Epithelial cell of esophagus (primary cell): ENCODE results near the gene FECH.

Source experiments
- DNase-seq: peaks from one replicate; pipeline ENCODE4 v3.0.0; 2010; ENCODE audit warnings: low read depth
- H3K4me3 ChIP-seq: 2 replicates; pipeline ENCODE4 v1.5.1; 2011; ENCODE audit warnings: mild to moderate bottlenecking, low read length, control low read depth
- TF ChIP-seq, protein P1 (sequence below): IDR thresholded peaks from 2 replicates; pipeline ENCODE4 v1.5.1; 2011; ENCODE audit warnings: low read depth, mild to moderate bottlenecking, low read length, control low read depth, inconsistent platforms; ENCODE audit not compliant: insufficient read depth; ENCODE audit errors: missing control alignments

The FECH gene

DNA sequence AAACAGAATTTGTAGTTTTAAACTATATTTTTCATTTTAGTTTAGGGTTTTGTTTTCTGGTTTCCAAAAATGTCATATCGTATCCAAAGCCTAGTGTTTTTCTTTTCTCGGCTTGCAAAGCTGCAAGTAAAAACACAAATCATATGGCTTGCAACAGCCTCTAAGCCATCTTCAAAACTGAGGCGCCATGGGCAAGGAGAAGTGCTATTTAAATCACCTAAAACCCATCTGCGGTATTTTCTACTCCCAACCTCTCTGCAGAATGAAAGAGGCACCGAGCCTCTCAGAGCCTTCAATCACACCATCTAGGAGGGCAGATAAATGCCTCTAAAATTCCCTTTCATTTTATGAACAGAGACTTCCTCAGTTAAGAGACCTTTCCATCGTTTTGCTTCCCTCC is 25.2 kb downstream of the FECH start:
- no peak for DNase-seq
- TF ChIP-seq, protein P1, sequence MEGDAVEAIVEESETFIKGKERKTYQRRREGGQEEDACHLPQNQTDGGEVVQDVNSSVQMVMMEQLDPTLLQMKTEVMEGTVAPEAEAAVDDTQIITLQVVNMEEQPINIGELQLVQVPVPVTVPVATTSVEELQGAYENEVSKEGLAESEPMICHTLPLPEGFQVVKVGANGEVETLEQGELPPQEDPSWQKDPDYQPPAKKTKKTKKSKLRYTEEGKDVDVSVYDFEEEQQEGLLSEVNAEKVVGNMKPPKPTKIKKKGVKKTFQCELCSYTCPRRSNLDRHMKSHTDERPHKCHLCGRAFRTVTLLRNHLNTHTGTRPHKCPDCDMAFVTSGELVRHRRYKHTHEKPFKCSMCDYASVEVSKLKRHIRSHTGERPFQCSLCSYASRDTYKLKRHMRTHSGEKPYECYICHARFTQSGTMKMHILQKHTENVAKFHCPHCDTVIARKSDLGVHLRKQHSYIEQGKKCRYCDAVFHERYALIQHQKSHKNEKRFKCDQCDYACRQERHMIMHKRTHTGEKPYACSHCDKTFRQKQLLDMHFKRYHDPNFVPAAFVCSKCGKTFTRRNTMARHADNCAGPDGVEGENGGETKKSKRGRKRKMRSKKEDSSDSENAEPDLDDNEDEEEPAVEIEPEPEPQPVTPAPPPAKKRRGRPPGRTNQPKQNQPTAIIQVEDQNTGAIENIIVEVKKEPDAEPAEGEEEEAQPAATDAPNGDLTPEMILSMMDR = no peak
- H3K4me3 ChIP-seq = no peak overlapping the region

DNA sequence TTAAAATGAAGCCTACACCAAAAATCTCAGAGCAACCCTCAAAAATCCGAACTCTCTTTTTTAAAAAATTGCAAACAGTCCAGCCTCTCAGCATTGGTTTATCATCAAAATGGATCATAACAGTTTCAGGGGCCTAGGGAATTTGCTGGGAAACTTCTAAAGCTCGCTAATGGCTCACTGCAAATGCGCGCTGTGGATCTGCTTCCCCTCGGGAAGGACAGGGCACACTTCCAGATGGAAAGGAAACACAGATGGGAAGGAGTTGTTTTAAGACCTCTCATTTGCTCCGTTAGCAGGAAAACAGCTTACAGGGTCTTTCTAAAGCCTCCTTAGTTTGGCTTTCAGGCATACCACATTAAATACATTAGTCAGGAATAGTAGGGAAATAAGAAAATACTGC is 27.2 kb downstream of the FECH start:
- no peak for DNase-seq
- TF ChIP-seq, protein P1 = no peak
- no peak overlapping the region for H3K4me3 ChIP-seq

DNA sequence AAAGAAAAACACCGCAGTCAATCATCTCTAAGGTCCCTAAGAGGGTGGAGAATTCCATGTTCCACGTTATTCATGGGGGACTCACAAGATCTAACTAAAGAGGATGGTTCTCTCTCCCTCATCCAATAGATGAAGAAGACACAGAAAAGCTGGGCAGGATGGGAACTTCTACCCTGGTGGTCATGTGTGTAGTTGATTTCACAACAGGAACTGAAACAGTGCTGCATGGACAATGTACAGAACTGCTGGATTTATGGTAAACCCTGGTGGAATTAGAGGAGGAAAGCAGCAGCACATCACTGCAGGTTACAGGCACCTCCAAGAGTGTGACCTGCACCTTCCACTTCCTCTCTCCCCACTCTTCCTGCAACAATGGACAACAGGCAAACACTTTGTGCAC is 31.4 kb downstream of the FECH start:
- TF ChIP-seq, protein P1 = no peak
- DNase-seq = no peak
- H3K4me3 ChIP-seq = no peak overlapping the region

DNA sequence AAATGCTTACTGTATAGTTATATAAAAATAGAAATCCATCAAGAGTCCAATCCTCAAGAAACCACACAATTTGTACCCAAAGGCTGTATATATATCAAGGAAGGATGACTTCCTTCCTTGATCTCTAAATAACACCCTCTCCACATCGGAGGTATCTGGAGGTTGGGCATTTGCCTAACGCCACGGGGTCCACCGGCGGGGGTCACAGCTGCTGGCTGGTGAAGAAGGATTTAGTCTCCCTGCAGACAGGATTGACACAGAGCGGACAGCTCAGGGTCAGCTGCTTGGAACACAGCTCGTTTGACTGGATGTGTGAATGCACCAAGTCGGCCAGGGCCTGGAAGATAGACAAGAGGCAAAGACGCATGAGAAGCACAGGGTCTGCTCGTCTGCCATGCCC is 36.0 kb downstream of the FECH start:
- DNase-seq = no peak
- TF ChIP-seq, protein P1 = no peak
- H3K4me3 ChIP-seq = no peak overlapping the region

DNA sequence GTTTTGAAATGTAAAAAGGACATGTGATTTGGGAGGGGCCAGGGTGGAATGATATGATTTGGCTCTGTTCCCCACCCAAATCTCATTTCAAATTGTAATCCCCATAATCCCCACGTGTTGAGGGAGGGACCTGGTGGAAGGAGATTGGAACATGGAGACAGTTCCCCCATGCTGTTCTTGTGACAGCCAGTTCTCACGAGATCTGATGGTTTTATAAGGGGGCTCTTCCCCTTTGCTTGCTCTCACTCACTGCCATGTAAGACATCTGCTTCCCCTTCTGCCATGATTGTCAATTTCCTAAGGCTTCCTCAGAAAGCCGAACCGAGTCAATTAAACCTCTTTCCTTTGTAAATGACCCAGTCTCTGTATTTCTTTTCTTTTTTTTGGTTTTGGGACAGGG is 39.2 kb downstream of the FECH start:
- TF ChIP-seq, protein P1 = no peak
- H3K4me3 ChIP-seq = no peak overlapping the region
- no peak for DNase-seq

DNA sequence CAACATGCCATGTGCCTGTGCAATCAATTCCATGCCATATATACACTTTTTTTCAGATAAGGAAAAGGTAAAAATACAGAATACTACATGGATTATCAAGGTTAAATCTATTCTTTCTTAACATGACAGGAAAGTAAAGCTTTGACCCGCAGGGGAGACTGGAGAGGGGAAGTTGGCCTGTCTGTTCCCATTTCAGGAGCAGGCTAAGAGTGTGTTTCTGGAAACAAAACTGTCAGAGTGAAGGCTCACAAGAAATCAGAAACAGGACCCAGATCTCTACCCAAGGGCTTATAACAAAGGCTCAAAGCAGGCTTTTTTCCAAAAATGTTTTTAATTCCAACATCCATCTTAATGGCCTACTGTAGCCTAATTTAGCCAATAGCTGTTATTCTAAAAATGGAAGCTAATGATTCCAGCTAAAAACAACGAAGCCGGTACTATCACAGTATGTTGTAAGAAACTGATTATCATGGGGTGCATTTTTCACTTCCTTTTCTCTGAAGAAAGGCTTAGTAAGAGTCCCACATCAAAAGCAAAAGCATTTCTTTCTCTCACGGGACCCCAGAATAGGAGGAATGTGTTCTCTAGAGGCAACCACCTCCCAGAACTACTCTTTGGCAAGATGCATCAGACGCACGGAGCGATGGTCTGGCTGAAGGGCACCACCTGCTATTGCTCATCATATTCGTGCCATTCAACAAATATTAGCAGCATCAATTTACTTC is 41.4 kb downstream of the FECH start:
- TF ChIP-seq, protein P1 = no peak
- no peak for DNase-seq
- H3K4me3 ChIP-seq = no peak overlapping the region

DNA sequence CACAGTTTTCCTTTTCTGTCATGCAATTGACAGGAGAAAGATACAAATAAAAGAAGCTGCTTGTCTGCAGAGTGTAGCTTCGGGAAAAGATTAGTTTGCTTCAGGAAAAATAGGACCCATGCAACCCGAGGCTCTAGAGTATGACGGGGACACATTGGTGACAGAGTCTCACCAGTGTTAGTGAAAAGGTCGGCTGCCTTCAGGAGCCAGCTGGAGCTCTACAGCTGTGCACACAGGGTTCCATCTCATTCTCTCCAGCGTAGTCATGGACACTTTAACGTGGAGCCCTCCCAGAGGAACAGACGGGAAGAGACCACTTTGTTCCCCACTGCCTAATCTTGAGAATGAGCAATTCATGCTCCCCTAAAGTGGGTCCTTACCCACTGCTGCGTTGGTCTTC is 42.9 kb downstream of the FECH start:
- TF ChIP-seq, protein P1 = no peak
- DNase-seq = no peak

More for the DNA sequence above, 42.9 kb downstream of the FECH start:
- H3K4me3 ChIP-seq = no peak overlapping the region
